WTC11 (cell line): Measurements from ENCODE around the gene DEGS1. TPM values are rescaled to one million over a fixed set of nuclear protein-coding genes. Genes with fewer than 3 reads are reported as not detected.

ENCODE experiments used
- ATAC-seq: fragments of 200-7000 bp; cut with Tn5 transposase; 2 replicates; pipeline ENCODE4 v1.10.0; 2021; ENCODE audit warnings: mild to moderate bottlenecking, moderate library complexity
- CTCF ChIA-PET: fragments of 300-600 bp; sonication (Branson Sonifier 250); formaldehyde crosslinking; loops from one replicate; lab custom pipeline; 2021; ENCODE audit warnings: antibody characterized with exemption; lab: Charles Lee
- POLR2A ChIA-PET: fragments of 350-600 bp; sonication (Branson Sonifier 250); formaldehyde crosslinking; loops from one replicate; lab custom pipeline; 2021; ENCODE audit warnings: antibody characterized with exemption; lab: Charles Lee
- DNase-seq: peaks from one replicate; pipeline ENCODE4 v3.0.0; 2021; ENCODE audit warnings: low spot score
- H3K27ac Mint-ChIP-seq: 2 replicates; pipeline ENCODE4 v1.8.0; 2021; ENCODE audit warnings: mixed read lengths
- H3K27me3 Mint-ChIP-seq: 2 replicates; pipeline ENCODE4 v1.8.0; 2021; ENCODE audit warnings: low read depth, mild to moderate bottlenecking, moderate library complexity, mixed read lengths
- H3K36me3 Mint-ChIP-seq: 2 replicates; pipeline ENCODE4 v1.8.0; 2021; ENCODE audit warnings: mixed read lengths
- H3K4me1 Mint-ChIP-seq: 2 replicates; pipeline ENCODE4 v1.8.0; 2022; ENCODE audit warnings: mixed read lengths
- H3K4me3 Mint-ChIP-seq: 2 replicates; pipeline ENCODE4 v1.8.0; 2021; ENCODE audit warnings: mild to moderate bottlenecking, moderate library complexity, mixed read lengths
- H3K9me3 Mint-ChIP-seq: 2 replicates; pipeline ENCODE4 v1.8.0; 2021; ENCODE audit warnings: mixed read lengths
- NFYB ChIP-seq: sonication (generic); formaldehyde crosslinking; conservative IDR thresholded peaks from 2 replicates; pipeline ENCODE4 v1.8.0; 2022; ENCODE audit warnings: low read depth, missing genetic modification reagents
- NR2C2 ChIP-seq: sonication (generic); formaldehyde crosslinking; IDR thresholded peaks from 2 replicates; pipeline ENCODE4 v1.8.0; 2022; ENCODE audit warnings: mild to moderate bottlenecking, missing genetic modification reagents
- PRRX2 ChIP-seq: fragments of 250-450 bp; sonication (Bioruptor Pico); IDR thresholded peaks from 2 replicates; pipeline ENCODE4 v1.8.0; 2021; ENCODE audit warnings: mild to moderate bottlenecking
- TP53 ChIP-seq: sonication (generic); formaldehyde crosslinking; IDR thresholded peaks from 2 replicates; pipeline ENCODE4 v1.8.1; 2023; ENCODE audit warnings: mild to moderate bottlenecking, missing genetic modification reagents
- ZNF219 ChIP-seq: sonication (generic); formaldehyde crosslinking; IDR thresholded peaks from 2 replicates; pipeline ENCODE4 v1.8.0; 2023; ENCODE audit warnings: missing genetic modification reagents, mild to moderate bottlenecking, borderline replicate concordance
- ZNF317 ChIP-seq: sonication (generic); formaldehyde crosslinking; IDR thresholded peaks from 2 replicates; pipeline ENCODE4 v1.8.1; 2023; ENCODE audit warnings: low read depth, mild to moderate bottlenecking, moderate library complexity, missing genetic modification reagents, borderline replicate concordance
- ZNF416 ChIP-seq: fragments of 250-450 bp; sonication (Bioruptor Pico); IDR thresholded peaks from 2 replicates; pipeline ENCODE4 v1.9.0; 2021; ENCODE audit warnings: mild to moderate bottlenecking, inconsistent platforms
- ZNF671 ChIP-seq: fragments of 250-450 bp; sonication (Bioruptor Pico); IDR thresholded peaks from 2 replicates; pipeline ENCODE4 v1.8.0; 2021; ENCODE audit warnings: mild to moderate bottlenecking
- total RNA-seq: library from RNA; stranded (reverse); gene quantifications from 3 replicates; pipeline ENCODE4 v1.2.3, GENCODE V29; 2021
- TF ChIP-seq, protein P1 (sequence below): sonication (generic); formaldehyde crosslinking; IDR thresholded peaks from 2 replicates; pipeline ENCODE4 v1.8.1; 2023; ENCODE audit warnings: mild to moderate bottlenecking, missing genetic modification reagents, moderate library complexity
- TF ChIP-seq, protein P2 (sequence below): sonication (generic); formaldehyde crosslinking; IDR thresholded peaks from 2 replicates; pipeline ENCODE4 v1.8.0; 2022; ENCODE audit warnings: mild to moderate bottlenecking, missing genetic modification reagents
- TF ChIP-seq, protein P3 (sequence below): sonication (generic); formaldehyde crosslinking; IDR thresholded peaks from 2 replicates; pipeline ENCODE4 v1.8.0; 2022; ENCODE audit warnings: missing genetic modification reagents
- TF ChIP-seq, protein P4 (sequence below): sonication (generic); formaldehyde crosslinking; IDR thresholded peaks from 2 replicates; pipeline ENCODE4 v1.8.0; 2023; ENCODE audit warnings: missing genetic modification reagents
- TF ChIP-seq, protein P5 (sequence below): fragments of 250-450 bp; sonication (Bioruptor Pico); IDR thresholded peaks from 2 replicates; pipeline ENCODE4 v1.9.0; 2021; ENCODE audit warnings: mild to moderate bottlenecking
- TF ChIP-seq, protein P6 (sequence below): sonication (generic); formaldehyde crosslinking; IDR thresholded peaks from 2 replicates; pipeline ENCODE4 v1.8.1; 2022; ENCODE audit warnings: missing genetic modification reagents, borderline replicate concordance
- TF ChIP-seq, protein P7 (sequence below): sonication (generic); formaldehyde crosslinking; IDR thresholded peaks from 2 replicates; pipeline ENCODE4 v1.8.1; 2023; ENCODE audit warnings: mild to moderate bottlenecking, moderate library complexity, missing genetic modification reagents
- TF ChIP-seq, protein P8 (sequence below): sonication (generic); formaldehyde crosslinking; IDR thresholded peaks from 2 replicates; pipeline ENCODE4 v1.8.1; 2023; ENCODE audit warnings: mild to moderate bottlenecking, missing genetic modification reagents, borderline replicate concordance

The DEGS1 gene
- total RNA-seq, 1 experiment from 2014 or later, result 30.7 TPM

DNA sequence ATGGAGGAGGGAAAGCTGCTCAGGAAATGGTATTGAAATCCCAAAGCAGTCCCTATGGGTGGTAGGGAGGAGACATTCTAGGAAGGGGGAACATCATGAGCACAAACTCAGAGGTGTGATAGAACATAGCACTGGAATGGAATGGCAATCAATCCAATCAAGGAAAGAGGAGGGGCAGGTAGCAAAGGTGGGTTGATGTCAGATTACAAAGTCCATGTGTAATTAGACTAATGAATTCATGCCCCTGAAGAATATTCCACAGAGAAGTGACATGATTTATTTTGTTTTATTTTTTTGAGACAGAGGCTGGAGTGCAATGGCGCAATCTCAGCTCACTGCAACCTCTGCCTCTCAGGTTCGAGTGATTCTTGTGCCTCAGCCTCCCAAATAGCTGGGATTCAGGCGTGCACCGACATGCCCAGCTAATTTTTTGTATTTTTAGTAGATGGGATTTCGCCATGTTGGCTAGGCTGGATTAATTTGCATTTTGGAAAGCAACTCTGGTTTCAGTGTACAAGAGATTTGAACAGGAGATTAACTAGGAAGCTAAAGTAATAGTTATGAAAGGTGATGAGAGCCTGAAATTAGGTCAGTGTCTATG lies 36.1 kb downstream of the DEGS1 start (continued):
- TF ChIP-seq, protein P1, sequence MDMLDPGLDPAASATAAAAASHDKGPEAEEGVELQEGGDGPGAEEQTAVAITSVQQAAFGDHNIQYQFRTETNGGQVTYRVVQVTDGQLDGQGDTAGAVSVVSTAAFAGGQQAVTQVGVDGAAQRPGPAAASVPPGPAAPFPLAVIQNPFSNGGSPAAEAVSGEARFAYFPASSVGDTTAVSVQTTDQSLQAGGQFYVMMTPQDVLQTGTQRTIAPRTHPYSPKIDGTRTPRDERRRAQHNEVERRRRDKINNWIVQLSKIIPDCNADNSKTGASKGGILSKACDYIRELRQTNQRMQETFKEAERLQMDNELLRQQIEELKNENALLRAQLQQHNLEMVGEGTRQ (CRISPR knock-in tag), result no peak
- TF ChIP-seq, all 79 proteins: peak for 0

DNA sequence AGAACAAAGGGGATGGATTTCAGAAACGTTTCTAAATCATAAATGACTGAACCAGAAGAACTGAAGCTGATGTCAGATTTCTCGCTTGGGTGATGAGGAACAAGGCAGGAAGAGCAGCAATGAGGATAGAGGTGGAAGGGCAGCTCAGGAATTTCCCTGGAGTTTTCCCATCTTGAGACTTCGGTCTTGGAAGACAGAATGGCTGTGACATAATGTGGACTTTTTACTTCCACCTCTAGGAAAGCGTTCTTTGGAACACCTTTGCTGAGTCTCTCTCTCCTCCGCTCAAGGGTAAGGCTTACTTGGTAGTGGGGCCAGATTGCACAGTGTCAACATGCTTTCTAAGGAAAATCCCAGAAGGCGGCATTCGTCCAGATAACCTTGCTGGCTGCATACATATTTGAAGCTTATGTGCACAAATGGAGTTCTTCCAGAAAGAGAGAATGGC lies 36.6 kb downstream of the DEGS1 start:
- no peak for DNase-seq

DNA sequence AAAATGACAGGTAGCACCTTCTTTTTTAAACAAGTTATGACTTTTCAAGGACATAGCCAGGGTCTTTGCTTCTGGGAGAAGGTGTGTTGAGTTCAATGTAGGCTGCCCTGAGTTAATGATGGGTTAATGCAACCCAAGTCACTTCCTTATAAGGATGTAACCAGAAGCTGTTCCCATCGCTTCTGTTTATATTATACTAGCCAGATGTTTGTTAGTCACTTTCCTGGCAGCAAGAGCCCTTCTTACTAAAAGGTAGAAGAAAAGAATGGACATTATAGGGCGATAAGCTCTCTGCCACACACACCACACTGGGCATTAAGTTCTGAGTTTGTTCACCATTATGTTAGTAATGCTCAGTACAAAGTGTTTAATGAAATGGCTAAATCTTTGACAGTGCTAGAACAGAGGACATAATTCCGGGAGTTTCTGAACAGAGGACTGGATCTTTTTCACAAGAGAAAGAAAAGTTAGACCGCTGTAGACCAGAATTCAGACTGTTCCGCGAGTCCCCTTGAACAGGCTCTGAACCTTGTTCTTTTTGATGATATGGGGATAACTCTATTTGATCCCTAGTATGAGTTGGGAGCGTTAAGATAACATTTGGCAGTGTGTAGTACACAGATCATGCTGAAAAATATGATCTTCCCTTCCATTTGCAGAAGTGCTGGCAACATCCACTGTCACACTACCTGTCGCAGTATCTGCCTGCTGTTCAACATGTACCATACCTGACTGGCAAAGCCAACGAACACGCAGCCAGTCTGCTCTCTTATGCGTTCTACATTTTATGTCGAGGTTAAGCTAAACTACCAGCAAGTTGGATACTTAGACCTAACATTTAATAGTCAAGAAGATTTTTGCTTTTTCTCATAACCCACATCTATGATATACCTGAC lies 41.0 kb downstream of the DEGS1 start:
- Mint-ChIP-seq H3K4me3 (no peak overlapping the region), H3K27ac (no peak overlapping the region), H3K27me3 (peaks cover 46% of the 10 kb centered on the region), H3K9me3 (no peaks in the 10 kb centered on the region), H3K4me1 (peaks cover 17% of the 10 kb centered on the region), H3K36me3 (peaks cover 14% of the 10 kb centered on the region)
- DNase-seq (no peak), ATAC-seq (peak; percentile 76)
- ChIA-PET POLR2A (interaction anchor here (0.5 kb wide), 1 partner anchor 84 kb away, joined by 4 read pairs; no protein-coding TSS in a partner anchor), CTCF (no interaction called here)
- TF ChIP-seq PRRX2 (CRISPR knock-in tag), result no peak
- TF ChIP-seq, protein P2, sequence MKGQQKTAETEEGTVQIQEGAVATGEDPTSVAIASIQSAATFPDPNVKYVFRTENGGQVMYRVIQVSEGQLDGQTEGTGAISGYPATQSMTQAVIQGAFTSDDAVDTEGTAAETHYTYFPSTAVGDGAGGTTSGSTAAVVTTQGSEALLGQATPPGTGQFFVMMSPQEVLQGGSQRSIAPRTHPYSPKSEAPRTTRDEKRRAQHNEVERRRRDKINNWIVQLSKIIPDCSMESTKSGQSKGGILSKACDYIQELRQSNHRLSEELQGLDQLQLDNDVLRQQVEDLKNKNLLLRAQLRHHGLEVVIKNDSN (CRISPR knock-in tag), result no peak
- TF ChIP-seq, protein P3, sequence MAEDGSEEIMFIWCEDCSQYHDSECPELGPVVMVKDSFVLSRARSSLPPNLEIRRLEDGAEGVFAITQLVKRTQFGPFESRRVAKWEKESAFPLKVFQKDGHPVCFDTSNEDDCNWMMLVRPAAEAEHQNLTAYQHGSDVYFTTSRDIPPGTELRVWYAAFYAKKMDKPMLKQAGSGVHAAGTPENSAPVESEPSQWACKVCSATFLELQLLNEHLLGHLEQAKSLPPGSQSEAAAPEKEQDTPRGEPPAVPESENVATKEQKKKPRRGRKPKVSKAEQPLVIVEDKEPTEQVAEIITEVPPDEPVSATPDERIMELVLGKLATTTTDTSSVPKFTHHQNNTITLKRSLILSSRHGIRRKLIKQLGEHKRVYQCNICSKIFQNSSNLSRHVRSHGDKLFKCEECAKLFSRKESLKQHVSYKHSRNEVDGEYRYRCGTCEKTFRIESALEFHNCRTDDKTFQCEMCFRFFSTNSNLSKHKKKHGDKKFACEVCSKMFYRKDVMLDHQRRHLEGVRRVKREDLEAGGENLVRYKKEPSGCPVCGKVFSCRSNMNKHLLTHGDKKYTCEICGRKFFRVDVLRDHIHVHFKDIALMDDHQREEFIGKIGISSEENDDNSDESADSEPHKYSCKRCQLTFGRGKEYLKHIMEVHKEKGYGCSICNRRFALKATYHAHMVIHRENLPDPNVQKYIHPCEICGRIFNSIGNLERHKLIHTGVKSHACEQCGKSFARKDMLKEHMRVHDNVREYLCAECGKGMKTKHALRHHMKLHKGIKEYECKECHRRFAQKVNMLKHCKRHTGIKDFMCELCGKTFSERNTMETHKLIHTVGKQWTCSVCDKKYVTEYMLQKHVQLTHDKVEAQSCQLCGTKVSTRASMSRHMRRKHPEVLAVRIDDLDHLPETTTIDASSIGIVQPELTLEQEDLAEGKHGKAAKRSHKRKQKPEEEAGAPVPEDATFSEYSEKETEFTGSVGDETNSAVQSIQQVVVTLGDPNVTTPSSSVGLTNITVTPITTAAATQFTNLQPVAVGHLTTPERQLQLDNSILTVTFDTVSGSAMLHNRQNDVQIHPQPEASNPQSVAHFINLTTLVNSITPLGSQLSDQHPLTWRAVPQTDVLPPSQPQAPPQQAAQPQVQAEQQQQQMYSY (CRISPR knock-in tag), result no peak
- TF ChIP-seq, protein P4, sequence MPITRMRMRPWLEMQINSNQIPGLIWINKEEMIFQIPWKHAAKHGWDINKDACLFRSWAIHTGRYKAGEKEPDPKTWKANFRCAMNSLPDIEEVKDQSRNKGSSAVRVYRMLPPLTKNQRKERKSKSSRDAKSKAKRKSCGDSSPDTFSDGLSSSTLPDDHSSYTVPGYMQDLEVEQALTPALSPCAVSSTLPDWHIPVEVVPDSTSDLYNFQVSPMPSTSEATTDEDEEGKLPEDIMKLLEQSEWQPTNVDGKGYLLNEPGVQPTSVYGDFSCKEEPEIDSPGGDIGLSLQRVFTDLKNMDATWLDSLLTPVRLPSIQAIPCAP (CRISPR knock-in tag), result no peak
- TF ChIP-seq, protein P5, sequence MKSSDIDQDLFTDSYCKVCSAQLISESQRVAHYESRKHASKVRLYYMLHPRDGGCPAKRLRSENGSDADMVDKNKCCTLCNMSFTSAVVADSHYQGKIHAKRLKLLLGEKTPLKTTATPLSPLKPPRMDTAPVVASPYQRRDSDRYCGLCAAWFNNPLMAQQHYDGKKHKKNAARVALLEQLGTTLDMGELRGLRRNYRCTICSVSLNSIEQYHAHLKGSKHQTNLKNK (CRISPR knock-in tag), result no peak

More for the DNA sequence above, 36.6 kb downstream of the DEGS1 start:
- Mint-ChIP-seq H3K9me3 (no peaks in the 10 kb centered on the region), H3K4me1 (peaks cover 26% of the 10 kb centered on the region), H3K36me3 (no peaks in the 10 kb centered on the region), H3K27ac (no peak overlapping the region), H3K4me3 (no peak overlapping the region), H3K27me3 (peaks cover 14% of the 10 kb centered on the region)
- CTCF ChIA-PET, result no interaction called here
- no peak for TF ChIP-seq ZNF219 (CRISPR knock-in tag)
- no peak for TF ChIP-seq NFYB (CRISPR knock-in tag)
- TF ChIP-seq ZNF416 (CRISPR knock-in tag), result no peak
- no peak for TF ChIP-seq ZNF317 (CRISPR knock-in tag)
- TF ChIP-seq, protein P6, sequence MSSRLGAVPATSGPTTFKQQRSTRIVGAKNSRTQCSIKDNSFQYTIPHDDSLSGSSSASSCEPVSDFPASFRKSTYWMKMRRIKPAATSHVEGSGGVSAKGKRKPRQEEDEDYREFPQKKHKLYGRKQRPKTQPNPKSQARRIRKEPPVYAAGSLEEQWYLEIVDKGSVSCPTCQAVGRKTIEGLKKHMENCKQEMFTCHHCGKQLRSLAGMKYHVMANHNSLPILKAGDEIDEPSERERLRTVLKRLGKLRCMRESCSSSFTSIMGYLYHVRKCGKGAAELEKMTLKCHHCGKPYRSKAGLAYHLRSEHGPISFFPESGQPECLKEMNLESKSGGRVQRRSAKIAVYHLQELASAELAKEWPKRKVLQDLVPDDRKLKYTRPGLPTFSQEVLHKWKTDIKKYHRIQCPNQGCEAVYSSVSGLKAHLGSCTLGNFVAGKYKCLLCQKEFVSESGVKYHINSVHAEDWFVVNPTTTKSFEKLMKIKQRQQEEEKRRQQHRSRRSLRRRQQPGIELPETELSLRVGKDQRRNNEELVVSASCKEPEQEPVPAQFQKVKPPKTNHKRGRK, result no peak
- TF ChIP-seq, protein P7, sequence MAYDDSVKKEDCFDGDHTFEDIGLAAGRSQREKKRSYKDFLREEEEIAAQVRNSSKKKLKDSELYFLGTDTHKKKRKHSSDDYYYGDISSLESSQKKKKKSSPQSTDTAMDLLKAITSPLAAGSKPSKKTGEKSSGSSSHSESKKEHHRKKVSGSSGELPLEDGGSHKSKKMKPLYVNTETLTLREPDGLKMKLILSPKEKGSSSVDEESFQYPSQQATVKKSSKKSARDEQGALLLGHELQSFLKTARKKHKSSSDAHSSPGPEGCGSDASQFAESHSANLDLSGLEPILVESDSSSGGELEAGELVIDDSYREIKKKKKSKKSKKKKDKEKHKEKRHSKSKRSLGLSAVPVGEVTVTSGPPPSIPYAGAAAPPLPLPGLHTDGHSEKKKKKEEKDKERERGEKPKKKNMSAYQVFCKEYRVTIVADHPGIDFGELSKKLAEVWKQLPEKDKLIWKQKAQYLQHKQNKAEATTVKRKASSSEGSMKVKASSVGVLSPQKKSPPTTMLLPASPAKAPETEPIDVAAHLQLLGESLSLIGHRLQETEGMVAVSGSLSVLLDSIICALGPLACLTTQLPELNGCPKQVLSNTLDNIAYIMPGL (CRISPR knock-in tag), result no peak
- TF ChIP-seq ZNF671, result no peak
- no peak for TF ChIP-seq NR2C2 (CRISPR knock-in tag)
- no peak for TF ChIP-seq TP53 (CRISPR knock-in tag)
- TF ChIP-seq, protein P8, sequence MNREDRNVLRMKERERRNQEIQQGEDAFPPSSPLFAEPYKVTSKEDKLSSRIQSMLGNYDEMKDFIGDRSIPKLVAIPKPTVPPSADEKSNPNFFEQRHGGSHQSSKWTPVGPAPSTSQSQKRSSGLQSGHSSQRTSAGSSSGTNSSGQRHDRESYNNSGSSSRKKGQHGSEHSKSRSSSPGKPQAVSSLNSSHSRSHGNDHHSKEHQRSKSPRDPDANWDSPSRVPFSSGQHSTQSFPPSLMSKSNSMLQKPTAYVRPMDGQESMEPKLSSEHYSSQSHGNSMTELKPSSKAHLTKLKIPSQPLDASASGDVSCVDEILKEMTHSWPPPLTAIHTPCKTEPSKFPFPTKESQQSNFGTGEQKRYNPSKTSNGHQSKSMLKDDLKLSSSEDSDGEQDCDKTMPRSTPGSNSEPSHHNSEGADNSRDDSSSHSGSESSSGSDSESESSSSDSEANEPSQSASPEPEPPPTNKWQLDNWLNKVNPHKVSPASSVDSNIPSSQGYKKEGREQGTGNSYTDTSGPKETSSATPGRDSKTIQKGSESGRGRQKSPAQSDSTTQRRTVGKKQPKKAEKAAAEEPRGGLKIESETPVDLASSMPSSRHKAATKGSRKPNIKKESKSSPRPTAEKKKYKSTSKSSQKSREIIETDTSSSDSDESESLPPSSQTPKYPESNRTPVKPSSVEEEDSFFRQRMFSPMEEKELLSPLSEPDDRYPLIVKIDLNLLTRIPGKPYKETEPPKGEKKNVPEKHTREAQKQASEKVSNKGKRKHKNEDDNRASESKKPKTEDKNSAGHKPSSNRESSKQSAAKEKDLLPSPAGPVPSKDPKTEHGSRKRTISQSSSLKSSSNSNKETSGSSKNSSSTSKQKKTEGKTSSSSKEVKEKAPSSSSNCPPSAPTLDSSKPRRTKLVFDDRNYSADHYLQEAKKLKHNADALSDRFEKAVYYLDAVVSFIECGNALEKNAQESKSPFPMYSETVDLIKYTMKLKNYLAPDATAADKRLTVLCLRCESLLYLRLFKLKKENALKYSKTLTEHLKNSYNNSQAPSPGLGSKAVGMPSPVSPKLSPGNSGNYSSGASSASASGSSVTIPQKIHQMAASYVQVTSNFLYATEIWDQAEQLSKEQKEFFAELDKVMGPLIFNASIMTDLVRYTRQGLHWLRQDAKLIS, result no peak
- ATAC-seq, result no peak
- POLR2A ChIA-PET, result interaction anchor here (0.7 kb wide), 1 partner anchor 13 kb away, joined by 3 read pairs; no protein-coding TSS in a partner anchor
